Adrenal gland (tissue), 12 donors: ENCODE measurements around the gene SCN1B. TPM values are rescaled to one million over a fixed set of nuclear protein-coding genes. Genes with fewer than 3 reads are reported as not detected.
A peak's percentile ranks its signal among the peaks of the same experiment; 100 is the strongest.
"Not testable (repeated sequence)": the region's sequence is repeated elsewhere in the genome, so short reads cannot be mapped to it uniquely, and the experiment has no call there.

Experiments used
- DNase-seq, 7 donors: peaks; one replicate each; pipeline ENCODE4 v3.0.0-alpha.2; 2019 to 2020
- H3K27ac ChIP-seq, 5 donors: fragments of 200-600 bp; sonication (generic) in 4 of 5; 1 replicate in 3 of 5; 2 replicates in 2 of 5; pipeline versions ENCODE4 v1.5.1 to v1.8.0; 2016 to 2020; ENCODE audit warnings: mild to moderate bottlenecking in 1 of 5
- H3K27me3 ChIP-seq: fragments of 200-600 bp; 2 replicates; pipeline ENCODE4 v1.8.0; 2021
- H3K36me3 ChIP-seq, 2 donors: fragments of 200-600 bp; replicated peaks in 1 of 2; 1 replicate in 1 of 2; 2 replicates in 1 of 2; pipeline versions ENCODE4 v1.5.1 to v1.8.0; 2018 to 2022
- H3K4me1 ChIP-seq, 2 donors: fragments of 200-600 bp; replicated peaks in 1 of 2; 1 replicate in 1 of 2; 2 replicates in 1 of 2; pipeline versions ENCODE4 v1.5.1 to v1.8.0; 2018 to 2021
- H3K4me3 ChIP-seq, 4 donors: fragments of 200-600 bp; sonication (generic) in 3 of 4; one replicate each; pipeline ENCODE4 v1.5.1; 2016 to 2018
- H3K9me3 ChIP-seq, 3 donors: fragments of 200-600 bp; sonication (generic) in 1 of 3; replicated peaks in 1 of 3; 1 replicate in 2 of 3; 2 replicates in 1 of 3; pipeline versions ENCODE4 v1.5.1 to v1.8.0; 2016 to 2021
- POLR2A ChIP-seq, 2 donors: fragments of 450-650 bp; IDR thresholded peaks; one replicate each; pipeline ENCODE4 v1.6.1; 2017; ENCODE audit warnings: antibody characterized with exemption in 2 of 2, mild to moderate bottlenecking in 2 of 2, moderate library complexity in 1 of 2
- WGBS, 4 donors: extraction: QIAGEN DNeasy Blood & Tissue Kit in 2 of 4; methylation state at CpG; one replicate each; pipeline versions ENCODE4 v1.1.5 to v1.1.7; 2013 to 2017; 5-methylcytosine and 5-hydroxymethylcytosine counted together
- intact Hi-C, 2 donors: fragments of 100-400 bp; cut with DNase I; formaldehyde crosslinking; loops; one replicate each; pipeline versions ENCODE4 v1.14.1 to v1.15.0; 2022 to 2023
- polyA plus RNA-seq, 3 donors: library from polyadenylated mRNA; stranded (reverse); fragments of 200-250 nt in 2 of 3; fragments of 350-450 nt in 1 of 3; fragmentation: Illumina TruSeq in 1 of 3; extraction: RNeasy Lipid Tissue Mini Kit (QIAGEN cat#74804) in 1 of 3; gene quantifications; one replicate each; pipeline ENCODE4 v1.2.3, GENCODE V29; 2013 to 2014
- total RNA-seq, 9 donors: library from RNA; depleted of rRNA in 4 of 9; stranded (reverse); fragments of >200 nt in 4 of 9; fragments of 120-200 nt in 1 of 9; fragmentation: NEBNext Ultra II Directional in 1 of 9; extraction: Animal tissue kit (Norgen Biotek cat#: 25700) in 1 of 9; gene quantifications; one replicate each; pipeline versions ENCODE4 v1.1.0 to v1.2.4, GENCODE V29; 2013 to 2023
- TF ChIP-seq, protein P1 (sequence below), 6 experiments: fragments of 450-650 bp in 4 of 6; fragments of 200-600 bp in 2 of 6; sonication (generic) in 1 of 6; IDR thresholded peaks; 1 replicate in 5 of 6; 2 replicates in 1 of 6; pipeline versions ENCODE4 v1.5.1 to v1.8.0; 2016 to 2021; ENCODE audit warnings: antibody characterized with exemption in 6 of 6, mild to moderate bottlenecking in 2 of 6, moderate library complexity in 1 of 6
- donor health status: healthy with polysubstance abuse.
- donor health status: Bipolar disorder and iron deficiency.
- donor health status: DM: yes; HTN: yes; CAD: no.
- donor health status: DM: no; HTN: no; CAD: no.
- donor health status: DM: no; HTN: no; CAD: no.
- donor health status: DM: yes; HTN: yes; CAD: no.

SCN1B gene
- total and polyA plus RNA-seq, 12 donors = 0.83 to 34.5 (median 13.8) TPM

GRCh38 chr19:35004517-35005255, 25.6 kb upstream of the SCN1B start:
- DNase-seq = no peak
- 81 to 88% (median 85%) methylated on average over 8 to 18 of the region's 18 CpGs for WGBS, 4 donors
- peaks cover 62 to 65% of the 10 kb centered on the region in 2 donors for H3K4me1 ChIP-seq
- H3K27me3 ChIP-seq = no peaks in the 10 kb centered on the region
- no peak overlapping the region for H3K4me3 ChIP-seq
- no peaks in the 10 kb centered on the region for H3K9me3 ChIP-seq
- H3K27ac ChIP-seq = peak overlapping the region in 3 of 5 donors; percentile 68 to 81 (median 73)
- H3K36me3 ChIP-seq = peaks cover 0 to 4% of the 10 kb centered on the region in 2 donors
- TF ChIP-seq, protein P1, sequence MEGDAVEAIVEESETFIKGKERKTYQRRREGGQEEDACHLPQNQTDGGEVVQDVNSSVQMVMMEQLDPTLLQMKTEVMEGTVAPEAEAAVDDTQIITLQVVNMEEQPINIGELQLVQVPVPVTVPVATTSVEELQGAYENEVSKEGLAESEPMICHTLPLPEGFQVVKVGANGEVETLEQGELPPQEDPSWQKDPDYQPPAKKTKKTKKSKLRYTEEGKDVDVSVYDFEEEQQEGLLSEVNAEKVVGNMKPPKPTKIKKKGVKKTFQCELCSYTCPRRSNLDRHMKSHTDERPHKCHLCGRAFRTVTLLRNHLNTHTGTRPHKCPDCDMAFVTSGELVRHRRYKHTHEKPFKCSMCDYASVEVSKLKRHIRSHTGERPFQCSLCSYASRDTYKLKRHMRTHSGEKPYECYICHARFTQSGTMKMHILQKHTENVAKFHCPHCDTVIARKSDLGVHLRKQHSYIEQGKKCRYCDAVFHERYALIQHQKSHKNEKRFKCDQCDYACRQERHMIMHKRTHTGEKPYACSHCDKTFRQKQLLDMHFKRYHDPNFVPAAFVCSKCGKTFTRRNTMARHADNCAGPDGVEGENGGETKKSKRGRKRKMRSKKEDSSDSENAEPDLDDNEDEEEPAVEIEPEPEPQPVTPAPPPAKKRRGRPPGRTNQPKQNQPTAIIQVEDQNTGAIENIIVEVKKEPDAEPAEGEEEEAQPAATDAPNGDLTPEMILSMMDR (IDR thresholded peaks at IDR 0.05) = no peak
- no peak for TF ChIP-seq POLR2A (IDR thresholded peaks at IDR 0.05)
- intact Hi-C loops = no loop called here

- H3K4me1 ChIP-seq = peaks cover 62 to 64% of the 10 kb centered on the region in 2 donors
Measured at GRCh38 chr19:35005256-35005977, 24.9 kb upstream of the SCN1B start.

DNA sequence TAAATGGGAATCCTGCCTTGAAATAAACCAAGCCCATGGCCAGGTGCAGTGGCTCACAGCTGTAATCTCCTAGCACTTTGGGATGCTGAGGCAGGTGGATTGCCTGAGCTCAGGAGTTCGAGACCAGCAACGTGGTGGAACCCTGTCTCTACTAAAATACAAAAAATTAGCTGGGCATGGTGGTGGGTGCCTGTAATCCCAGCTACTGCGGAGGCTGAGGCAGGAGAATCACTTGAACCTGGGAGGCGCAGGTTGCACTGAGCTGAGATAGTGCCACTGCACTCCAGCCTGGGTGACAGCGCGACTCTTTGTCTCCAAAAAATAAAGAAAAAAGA, 24.3 kb upstream of the SCN1B start:
- 43 to 66% (median 60%) methylated on average over 6 of the region's 6 CpGs for WGBS, 4 donors
- Histone ChIP-seq H3K4me1 (peaks cover 60 to 64% of the 10 kb centered on the region in 2 donors), H3K27ac (peak overlapping the region; percentile 65 to 81 (median 73)), H3K36me3 (peaks cover 0 to 17% of the 10 kb centered on the region in 2 donors)
- H3K9me3 ChIP-seq, H3K4me3 ChIP-seq, DNase-seq, intact Hi-C loops, H3K27me3 ChIP-seq: not testable (repeated sequence)

More at GRCh38 chr19:35005256-35005977, 24.9 kb upstream of the SCN1B start:
- intact Hi-C loops = no loop called here
- 63 to 74% (median 65%) methylated on average over 11 of the region's 11 CpGs for WGBS, 4 donors
- H3K9me3 ChIP-seq = no peaks in the 10 kb centered on the region
- peak overlapping the region; percentile 65 to 81 (median 73) for H3K27ac ChIP-seq
- TF ChIP-seq POLR2A (IDR thresholded peaks at IDR 0.05) = no peak
- TF ChIP-seq, protein P1 (IDR thresholded peaks at IDR 0.05) = no peak
- H3K4me3 ChIP-seq = no peak overlapping the region
- H3K27me3 ChIP-seq = no peaks in the 10 kb centered on the region
- peaks cover 0 to 11% of the 10 kb centered on the region in 2 donors for H3K36me3 ChIP-seq
- peak in 4 of 7 donors; percentile 30 to 55 (median 44) for DNase-seq

DNA sequence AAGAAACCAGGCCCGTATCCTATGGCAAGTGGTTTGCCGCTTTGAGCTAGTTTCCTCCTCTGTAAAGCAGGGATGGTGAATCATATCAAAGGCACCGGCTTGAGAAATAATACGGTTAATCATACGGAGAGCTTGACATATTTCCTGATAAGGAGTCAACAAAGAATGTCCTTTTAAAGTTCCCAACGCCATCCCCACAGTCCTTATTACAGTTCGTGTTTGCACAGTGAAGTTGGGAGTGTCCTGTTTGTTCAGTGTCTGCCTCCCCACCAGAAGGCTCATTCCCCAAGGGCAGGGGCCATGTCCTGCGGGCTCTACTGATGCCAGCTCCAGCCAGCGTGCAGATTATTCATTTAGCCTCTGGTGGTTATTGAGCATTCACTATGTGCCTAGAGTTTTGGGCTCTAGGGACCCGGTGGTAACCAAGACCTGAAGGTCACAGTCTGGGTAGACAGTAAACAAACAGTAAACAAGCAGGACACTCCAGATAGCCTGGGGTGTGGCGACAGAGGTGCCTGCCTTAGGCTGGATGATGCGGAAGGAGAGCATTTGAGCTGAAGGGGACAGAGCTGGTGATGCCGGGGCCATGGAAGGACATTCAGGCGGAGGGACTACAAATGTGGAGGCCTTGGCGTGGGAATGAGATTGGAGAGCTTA, 23.8 kb upstream of the SCN1B start:
- 33 to 45% (median 38%) methylated on average over 14 to 15 of the region's 15 CpGs for WGBS, 4 donors
- H3K27me3 ChIP-seq = no peaks in the 10 kb centered on the region
- peaks cover 0 to 22% of the 10 kb centered on the region in 2 donors for H3K36me3 ChIP-seq
- intact Hi-C loops = no loop called here
- H3K27ac ChIP-seq = peak overlapping the region; percentile 65 to 81 (median 73)
- peak in 6 of 7 donors; percentile 75 to 87 (median 82) for DNase-seq
- TF ChIP-seq, protein P1 (IDR thresholded peaks at IDR 0.05) = no peak
- TF ChIP-seq POLR2A (IDR thresholded peaks at IDR 0.05) = peak in 1 of 2 donors; percentile 81
- no peak overlapping the region for H3K4me3 ChIP-seq
- no peaks in the 10 kb centered on the region for H3K9me3 ChIP-seq
- peaks cover 55 to 64% of the 10 kb centered on the region in 2 donors for H3K4me1 ChIP-seq
